BE2C (cell line): ENCODE results near the gene ERFE.

Source experiments
- DNase-seq: peaks from one replicate; pipeline ENCODE4 v3.0.0-alpha.2; 2020
- H3K27me3 ChIP-seq: fragments of 250-450 bp; sonication (Bioruptor Pico); 2 replicates; pipeline ENCODE4 v1.5.1; 2020; ENCODE audit warnings: mild to moderate bottlenecking
- H3K36me3 ChIP-seq: fragments of 250-450 bp; sonication (Bioruptor Pico); 2 replicates; pipeline ENCODE4 v1.5.1; 2020; ENCODE audit warnings: mild to moderate bottlenecking
- H3K4me1 ChIP-seq: fragments of 250-450 bp; sonication (Bioruptor Pico); 2 replicates; pipeline ENCODE4 v1.5.1; 2020
- H3K4me3 ChIP-seq: 2 replicates; pipeline ENCODE4 v1.5.1; 2011; ENCODE audit warnings: low read depth, low read length
- H3K9me3 ChIP-seq: fragments of 250-450 bp; sonication (Bioruptor Pico); 2 replicates; pipeline ENCODE4 v1.5.1; 2020
- CTCF ChIP-seq: IDR thresholded peaks from 2 replicates; pipeline ENCODE4 v1.5.1; 2012; ENCODE audit warnings: mild to moderate bottlenecking, low read depth, low read length

ERFE gene

DNA sequence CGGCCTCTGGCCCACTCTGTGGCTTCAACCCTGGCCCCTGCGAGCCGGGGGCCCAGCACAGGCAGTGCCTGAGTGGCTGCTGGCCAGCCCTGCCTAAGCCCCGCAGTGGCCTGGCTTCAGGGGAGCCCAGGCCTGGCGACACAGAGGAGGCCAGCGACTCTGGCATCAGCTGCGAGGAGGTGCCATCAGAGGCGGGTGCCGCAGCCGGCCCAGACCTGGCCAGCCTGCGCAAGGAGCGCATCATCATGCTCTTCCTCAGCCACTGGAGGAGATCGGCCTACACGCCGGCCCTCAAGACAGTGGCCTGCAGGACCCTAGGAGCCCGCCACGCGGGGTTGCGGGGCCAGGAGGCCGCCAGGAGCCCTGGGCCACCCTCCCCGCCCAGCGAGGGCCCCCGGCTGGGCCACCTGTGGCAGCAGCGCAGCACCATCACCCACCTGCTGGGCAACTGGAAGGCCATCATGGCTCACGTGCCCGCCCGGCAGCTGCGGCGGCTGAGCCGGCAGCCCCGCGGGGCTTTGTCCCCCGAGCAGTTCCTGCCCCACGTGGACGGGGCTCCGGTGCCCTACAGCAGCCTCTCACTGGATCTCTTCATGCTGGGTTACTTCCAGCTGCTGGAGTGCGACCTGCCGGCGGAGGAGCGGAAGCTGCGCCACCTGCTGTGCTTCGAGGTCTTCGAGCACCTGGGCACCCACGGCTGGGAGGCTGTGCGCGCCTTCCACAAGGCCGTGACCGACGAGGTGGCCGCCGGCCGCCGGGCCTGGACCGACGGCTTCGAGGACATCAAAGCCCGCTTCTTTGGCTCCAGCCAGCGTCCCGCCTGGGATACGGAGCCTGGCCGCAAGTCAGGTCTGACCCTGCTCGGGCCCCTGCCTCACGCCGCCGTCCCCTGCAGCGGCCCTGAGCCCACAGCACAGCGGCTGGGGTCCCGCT lies 27.8 kb upstream of the ERFE start:
- no peaks in the 10 kb centered on the region for H3K27me3 ChIP-seq
- peak; percentile 13 for DNase-seq
- TF ChIP-seq CTCF = no peak

DNA sequence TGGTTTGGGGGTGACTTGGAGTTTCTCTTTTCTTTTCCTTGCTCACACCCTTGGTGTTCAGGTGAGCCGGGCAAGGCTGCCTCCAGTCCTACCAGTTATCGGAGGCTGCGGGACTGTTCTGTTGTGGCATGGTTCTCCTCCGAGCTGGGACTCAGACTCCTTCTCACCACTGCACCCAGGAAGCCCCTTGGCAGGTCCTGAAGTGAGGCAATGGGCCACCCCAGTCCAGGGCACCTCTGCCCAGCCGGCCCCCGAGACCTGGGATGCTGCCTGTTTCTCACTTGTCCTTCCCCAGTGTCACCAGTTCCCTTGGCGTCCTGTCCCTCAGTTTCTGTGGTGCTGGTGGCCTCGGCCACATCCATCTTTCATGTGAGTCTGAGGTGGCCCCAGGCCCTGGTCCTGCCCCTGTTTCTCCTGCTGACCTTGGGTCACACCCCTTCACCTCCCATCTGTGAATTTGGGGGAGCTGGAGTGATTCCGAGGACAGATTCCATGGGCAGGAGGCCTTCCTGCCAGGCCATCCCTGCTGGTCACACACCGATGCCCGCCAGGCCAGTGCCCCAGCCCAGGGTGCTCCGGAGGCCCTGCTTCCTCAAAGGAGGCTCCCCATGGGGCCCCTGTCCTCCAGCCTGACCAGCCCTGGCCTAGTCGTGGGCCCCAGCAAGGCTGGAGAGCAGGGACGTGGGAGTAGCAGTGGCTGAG lies 26.9 kb upstream of the ERFE start:
- DNase-seq = peak; percentile 11
- TF ChIP-seq CTCF = no peak
- H3K36me3 ChIP-seq = no peaks in the 10 kb centered on the region
- no peak overlapping the region for H3K4me3 ChIP-seq
- H3K4me1 ChIP-seq = no peaks in the 10 kb centered on the region; the same call in 1 of the 2 replicates
- no peaks in the 10 kb centered on the region for H3K27me3 ChIP-seq
- no peaks in the 10 kb centered on the region for H3K9me3 ChIP-seq

More for the DNA sequence above, 27.8 kb upstream of the ERFE start:
- no peak overlapping the region for H3K4me3 ChIP-seq
- no peaks in the 10 kb centered on the region for H3K9me3 ChIP-seq
- no peaks in the 10 kb centered on the region; the same call in 1 of the 2 replicates for H3K4me1 ChIP-seq
- H3K36me3 ChIP-seq = no peaks in the 10 kb centered on the region

GRCh38 chr2:238132463-238133450 lies 26.0 kb upstream of the ERFE start:
- Histone ChIP-seq H3K36me3 (no peaks in the 10 kb centered on the region), H3K27me3 (no peaks in the 10 kb centered on the region), H3K4me1 (no peaks in the 10 kb centered on the region; the same call in 1 of the 2 replicates), H3K9me3 (no peaks in the 10 kb centered on the region), H3K4me3 (no peak overlapping the region)
- TF ChIP-seq CTCF = no peak
- peak; percentile 22 for DNase-seq

DNA sequence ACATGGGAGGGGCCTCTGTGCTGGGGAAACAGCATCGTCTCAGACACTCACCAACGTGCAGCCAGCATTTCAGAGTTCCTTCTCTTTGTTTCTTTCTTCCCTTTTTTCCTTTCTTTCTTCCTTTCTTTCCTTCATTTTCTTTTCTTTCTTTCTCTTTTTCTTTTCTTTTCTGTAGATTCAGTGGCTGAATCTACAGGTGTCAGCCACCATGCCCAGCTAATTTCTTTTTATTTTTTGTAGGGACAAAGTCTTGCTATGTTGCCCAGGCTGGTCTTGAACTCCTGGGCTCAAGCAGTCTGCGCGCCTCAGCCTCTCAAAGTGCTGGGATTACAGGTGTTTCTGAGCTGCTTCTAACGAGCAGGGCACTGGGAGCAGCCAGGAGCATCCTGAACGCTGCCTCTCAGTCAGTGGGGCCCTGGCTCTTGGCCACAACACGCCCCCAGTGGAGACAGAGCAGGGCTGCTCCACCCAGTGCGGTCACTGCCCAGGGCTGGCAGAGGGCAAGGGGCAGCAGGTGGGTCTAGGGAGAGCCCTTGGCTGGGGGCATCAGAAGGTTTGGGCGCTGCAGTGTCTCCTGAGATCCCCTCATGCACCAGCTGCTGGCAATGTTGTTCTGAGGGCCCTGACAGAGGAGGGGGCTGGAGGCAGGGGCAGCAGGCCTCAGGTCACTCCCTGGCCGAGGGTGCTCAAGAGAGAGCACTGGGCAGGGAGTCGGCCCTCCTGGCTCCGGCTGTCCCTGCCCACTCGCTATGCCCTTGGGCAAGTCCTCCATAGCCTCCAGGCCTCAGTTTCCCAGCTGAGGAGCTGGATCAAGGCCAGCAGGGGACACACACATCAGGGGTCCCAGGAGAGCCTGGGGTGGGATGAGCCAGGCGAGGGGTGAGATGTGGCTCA lies 25.0 kb upstream of the ERFE start:
- Histone ChIP-seq H3K36me3 (no peaks in the 10 kb centered on the region), H3K4me3 (no peak overlapping the region), H3K27me3 (no peaks in the 10 kb centered on the region), H3K9me3 (no peaks in the 10 kb centered on the region), H3K4me1 (peaks cover 6% of the 10 kb centered on the region)
- 0 out of 2 replicates have a peak, but pooled peaks have one; percentile 15 for TF ChIP-seq CTCF
- DNase-seq = peak; percentile 30

GRCh38 chr2:238134393-238134785 lies 24.4 kb upstream of the ERFE start:
- no peaks in the 10 kb centered on the region for H3K9me3 ChIP-seq
- DNase-seq = peak; percentile 15
- H3K36me3 ChIP-seq = no peaks in the 10 kb centered on the region
- no peak for TF ChIP-seq CTCF
- peaks cover 10% of the 10 kb centered on the region for H3K4me1 ChIP-seq
- H3K27me3 ChIP-seq = no peaks in the 10 kb centered on the region
- H3K4me3 ChIP-seq = no peak overlapping the region
